Stimulated activated naive CD8-positive, alpha-beta T cell treated with anti-CD3 and anti-CD28 coated beads, Interleukin-15, Interleukin-2, amounts not matched to agents 100 ng/mL and 50 ng/mL, for 24 hours (primary cell): ENCODE data around the gene HYAL1.
"Not testable (repeated sequence)": the region's sequence is repeated elsewhere in the genome, so short reads cannot be mapped to it uniquely, and the experiment has no call there.

ENCODE experiments used
- H3K27ac Mint-ChIP-seq: one replicate; pipeline ENCODE4 v1.8.0; 2021; ENCODE audit warnings: mild to moderate bottlenecking, mixed read lengths
- H3K27me3 Mint-ChIP-seq: one replicate; pipeline ENCODE4 v1.8.0; 2021; ENCODE audit warnings: mixed read lengths
- H3K36me3 Mint-ChIP-seq: one replicate; pipeline ENCODE4 v1.8.0; 2021; ENCODE audit warnings: low read depth, mixed read lengths
- H3K4me1 Mint-ChIP-seq: one replicate; pipeline ENCODE4 v1.8.0; 2021; ENCODE audit warnings: low read depth, mixed read lengths
- H3K4me3 Mint-ChIP-seq: one replicate; pipeline ENCODE4 v1.8.0; 2021; ENCODE audit warnings: mild to moderate bottlenecking, mixed read lengths
- H3K9me3 Mint-ChIP-seq: one replicate; pipeline ENCODE4 v1.8.0; 2021; ENCODE audit warnings: mixed read lengths

HYAL1 gene

GRCh38 chr3:50314816-50315215, 11.4 kb upstream of the HYAL1 start:
- Mint-ChIP-seq H3K9me3 (no peaks in the 10 kb centered on the region), H3K4me1 (peaks cover 28% of the 10 kb centered on the region)

GRCh38 chr3:50314342-50314741, 11.0 kb upstream of the HYAL1 start:
- peaks cover 14% of the 10 kb centered on the region for H3K36me3 Mint-ChIP-seq
- H3K27me3 Mint-ChIP-seq: no peaks in the 10 kb centered on the region
- H3K4me1 Mint-ChIP-seq: peaks cover 25% of the 10 kb centered on the region
- no peak overlapping the region for H3K4me3 Mint-ChIP-seq
- no peaks in the 10 kb centered on the region for H3K9me3 Mint-ChIP-seq
- no peak overlapping the region for H3K27ac Mint-ChIP-seq

More at GRCh38 chr3:50314816-50315215, 11.4 kb upstream of the HYAL1 start:
- H3K36me3 Mint-ChIP-seq: peaks cover 10% of the 10 kb centered on the region
- no peak overlapping the region for H3K27ac Mint-ChIP-seq
- H3K27me3 Mint-ChIP-seq: no peaks in the 10 kb centered on the region
- H3K4me3 Mint-ChIP-seq: no peak overlapping the region

GRCh38 chr3:50312041-50312440, 8.7 kb upstream of the HYAL1 start:
- H3K9me3 Mint-ChIP-seq, H3K4me1 Mint-ChIP-seq, H3K27ac Mint-ChIP-seq, H3K27me3 Mint-ChIP-seq, H3K4me3 Mint-ChIP-seq: not testable (repeated sequence)
- H3K36me3 Mint-ChIP-seq: peaks cover 10% of the 10 kb centered on the region

- H3K9me3 Mint-ChIP-seq: no peaks in the 10 kb centered on the region
- no peak overlapping the region for H3K4me3 Mint-ChIP-seq
- peaks cover 20% of the 10 kb centered on the region for H3K4me1 Mint-ChIP-seq
- H3K36me3 Mint-ChIP-seq: peaks cover 6% of the 10 kb centered on the region
- no peaks in the 10 kb centered on the region for H3K27me3 Mint-ChIP-seq
- H3K27ac Mint-ChIP-seq: no peak overlapping the region
Measured at GRCh38 chr3:50304601-50305000, 1.2 kb upstream of the HYAL1 start.

GRCh38 chr3:50302095-50303012, 1.0 kb downstream of the HYAL1 start:
- H3K4me1 Mint-ChIP-seq: peaks cover 29% of the 10 kb centered on the region
- no peaks in the 10 kb centered on the region for H3K9me3 Mint-ChIP-seq
- H3K36me3 Mint-ChIP-seq: no peaks in the 10 kb centered on the region
- H3K4me3 Mint-ChIP-seq: no peak overlapping the region
- no peaks in the 10 kb centered on the region for H3K27me3 Mint-ChIP-seq
- no peak overlapping the region for H3K27ac Mint-ChIP-seq

- no peaks in the 10 kb centered on the region for H3K27me3 Mint-ChIP-seq
Measured at GRCh38 chr3:50300681-50301254, 2.6 kb downstream of the HYAL1 start.

GRCh38 chr3:50299929-50300680, 3.3 kb downstream of the HYAL1 start:
- Mint-ChIP-seq H3K4me1 (peaks cover 29% of the 10 kb centered on the region), H3K4me3 (peak overlapping the region; percentile 99), H3K36me3 (no peaks in the 10 kb centered on the region), H3K27ac (peak overlapping the region; percentile 91), H3K9me3 (no peaks in the 10 kb centered on the region), H3K27me3 (no peaks in the 10 kb centered on the region)

More at GRCh38 chr3:50300681-50301254, 2.6 kb downstream of the HYAL1 start:
- Mint-ChIP-seq H3K4me3 (peak overlapping the region; percentile 99), H3K27ac (peak overlapping the region; percentile 91), H3K36me3 (no peaks in the 10 kb centered on the region), H3K4me1 (peaks cover 29% of the 10 kb centered on the region), H3K9me3 (no peaks in the 10 kb centered on the region)

- peaks cover 24% of the 10 kb centered on the region for H3K4me1 Mint-ChIP-seq
- H3K9me3 Mint-ChIP-seq: no peaks in the 10 kb centered on the region
- H3K36me3 Mint-ChIP-seq: no peaks in the 10 kb centered on the region
Measured at GRCh38 chr3:50299638-50299928, 3.8 kb downstream of the HYAL1 start.

GRCh38 chr3:50298836-50299637, 4.3 kb downstream of the HYAL1 start, which contains the start of the genes HYAL3 and NAA80:
Gene HYAL3 (minus strand): TSS chr3:50299405. CDS start chr3:50295602, 3,803 bp downstream.
Gene NAA80 (minus strand): TSS chr3:50299405. CDS start chr3:50297463, 1,942 bp downstream.
- H3K9me3 Mint-ChIP-seq: no peaks in the 10 kb centered on the region
- H3K27me3 Mint-ChIP-seq: no peaks in the 10 kb centered on the region
- H3K4me1 Mint-ChIP-seq: peaks cover 22% of the 10 kb centered on the region
- H3K27ac Mint-ChIP-seq: peak within 1 kb of the TSS; percentile 99
- H3K4me3 Mint-ChIP-seq: peak within 1 kb of the TSS; percentile 99
- no peaks in the 10 kb centered on the region for H3K36me3 Mint-ChIP-seq

More at GRCh38 chr3:50299638-50299928, 3.8 kb downstream of the HYAL1 start:
- H3K4me3 Mint-ChIP-seq: peak overlapping the region; percentile 99
- H3K27me3 Mint-ChIP-seq: no peaks in the 10 kb centered on the region
- H3K27ac Mint-ChIP-seq: peak overlapping the region; percentile 91

- no peaks in the 10 kb centered on the region for H3K27me3 Mint-ChIP-seq
- H3K4me3 Mint-ChIP-seq: peak overlapping the region; percentile 99
- peak overlapping the region; percentile 99 for H3K27ac Mint-ChIP-seq
- H3K36me3 Mint-ChIP-seq: no peaks in the 10 kb centered on the region
- H3K4me1 Mint-ChIP-seq: peaks cover 22% of the 10 kb centered on the region
- H3K9me3 Mint-ChIP-seq: no peaks in the 10 kb centered on the region
Measured at GRCh38 chr3:50297896-50298725, 5.3 kb downstream of the HYAL1 start.

- peaks cover 29% of the 10 kb centered on the region for H3K4me1 Mint-ChIP-seq
- H3K27ac Mint-ChIP-seq: no peak overlapping the region
- H3K4me3 Mint-ChIP-seq: no peak overlapping the region
- no peaks in the 10 kb centered on the region for H3K9me3 Mint-ChIP-seq
- no peaks in the 10 kb centered on the region for H3K27me3 Mint-ChIP-seq
- no peaks in the 10 kb centered on the region for H3K36me3 Mint-ChIP-seq
Measured at GRCh38 chr3:50297384-50297775, 6.0 kb downstream of the HYAL1 start.

- H3K27ac Mint-ChIP-seq: no peak overlapping the region
- H3K4me3 Mint-ChIP-seq: no peak overlapping the region
- H3K36me3 Mint-ChIP-seq: no peaks in the 10 kb centered on the region
- peaks cover 30% of the 10 kb centered on the region for H3K4me1 Mint-ChIP-seq
- no peaks in the 10 kb centered on the region for H3K27me3 Mint-ChIP-seq
- H3K9me3 Mint-ChIP-seq: no peaks in the 10 kb centered on the region
Measured at GRCh38 chr3:50296721-50297383, 6.5 kb downstream of the HYAL1 start.
